Breast epithelium (tissue), 3 donors: Measurements from ENCODE around the gene VPS45.
"Not testable (repeated sequence)": the region's sequence is repeated elsewhere in the genome, so short reads cannot be mapped to it uniquely, and the experiment has no call there.

ENCODE experiments used
- CTCF ChIP-seq, 3 donors: fragments of 450-650 bp; IDR thresholded peaks; one replicate each; pipeline ENCODE4 v1.5.1; 2016 to 2017; ENCODE audit warnings: antibody characterized with exemption in 3 of 3, mild to moderate bottlenecking in 3 of 3, moderate library complexity in 3 of 3
- POLR2AphosphoS5 ChIP-seq, 3 donors: sonication (generic); formaldehyde crosslinking; IDR thresholded peaks; one replicate each; pipeline ENCODE4 v1.6.1; 2017; ENCODE audit warnings: antibody characterized with exemption in 3 of 3

GRCh38 chr1:150146016-150146415, 78.4 kb downstream of the VPS45 start:
- TF ChIP-seq CTCF, POLR2AphosphoS5 (IDR thresholded peaks at IDR 0.05): not testable (repeated sequence)
